ENCODE results near the gene TUBGCP6. TPM values are rescaled to one million over a fixed set of nuclear protein-coding genes. Genes with fewer than 3 reads are reported as not detected.

Gene TUBGCP6
- total and polyA plus RNA-seq, 11 donors = 11.6 to 28.8 (median 17.7) TPM

DNA sequence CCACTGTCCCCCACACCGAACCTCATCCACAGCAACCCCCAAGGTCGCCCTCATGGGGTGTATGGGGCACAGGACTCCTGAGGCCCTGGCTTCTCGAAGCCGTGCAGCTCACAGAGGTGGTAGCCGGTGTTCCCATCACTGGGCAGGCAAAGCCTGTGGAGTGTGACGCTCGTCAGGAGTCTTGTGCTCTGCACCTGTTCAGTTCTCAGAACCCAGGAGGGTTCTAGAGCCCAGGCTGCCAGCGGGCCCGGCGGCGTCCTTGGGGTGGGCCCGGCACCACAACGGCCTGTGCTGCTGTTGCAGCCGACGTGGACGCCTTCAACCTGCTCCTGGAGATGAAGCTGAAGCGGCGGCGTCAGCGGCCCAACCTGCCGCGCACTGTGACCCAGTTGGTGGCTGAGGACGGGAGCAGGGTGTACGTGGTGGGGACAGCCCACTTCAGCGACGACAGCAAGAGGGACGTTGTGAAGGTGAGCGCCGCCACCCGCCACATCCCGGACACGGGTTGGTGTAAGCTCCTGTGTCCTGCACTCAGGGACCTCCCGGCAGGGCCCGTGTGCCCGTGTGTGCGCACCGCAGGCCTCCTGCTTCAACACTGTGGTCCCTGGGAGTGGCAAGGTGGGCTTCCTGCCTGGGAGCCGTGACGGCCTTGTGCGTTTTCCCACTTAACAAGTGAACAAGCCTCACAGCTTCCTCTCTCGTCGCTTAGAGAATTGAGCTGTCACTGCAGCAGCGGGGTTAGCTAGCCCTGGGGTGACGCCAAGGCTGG, 50.6 kb downstream of the TUBGCP6 start:
- no peaks in the 10 kb centered on the region for H3K27me3 ChIP-seq
- H3K4me3 ChIP-seq = no peak overlapping the region
- intact Hi-C loops (cut with DNase I) = no loop called here
- TF ChIP-seq, protein P1, sequence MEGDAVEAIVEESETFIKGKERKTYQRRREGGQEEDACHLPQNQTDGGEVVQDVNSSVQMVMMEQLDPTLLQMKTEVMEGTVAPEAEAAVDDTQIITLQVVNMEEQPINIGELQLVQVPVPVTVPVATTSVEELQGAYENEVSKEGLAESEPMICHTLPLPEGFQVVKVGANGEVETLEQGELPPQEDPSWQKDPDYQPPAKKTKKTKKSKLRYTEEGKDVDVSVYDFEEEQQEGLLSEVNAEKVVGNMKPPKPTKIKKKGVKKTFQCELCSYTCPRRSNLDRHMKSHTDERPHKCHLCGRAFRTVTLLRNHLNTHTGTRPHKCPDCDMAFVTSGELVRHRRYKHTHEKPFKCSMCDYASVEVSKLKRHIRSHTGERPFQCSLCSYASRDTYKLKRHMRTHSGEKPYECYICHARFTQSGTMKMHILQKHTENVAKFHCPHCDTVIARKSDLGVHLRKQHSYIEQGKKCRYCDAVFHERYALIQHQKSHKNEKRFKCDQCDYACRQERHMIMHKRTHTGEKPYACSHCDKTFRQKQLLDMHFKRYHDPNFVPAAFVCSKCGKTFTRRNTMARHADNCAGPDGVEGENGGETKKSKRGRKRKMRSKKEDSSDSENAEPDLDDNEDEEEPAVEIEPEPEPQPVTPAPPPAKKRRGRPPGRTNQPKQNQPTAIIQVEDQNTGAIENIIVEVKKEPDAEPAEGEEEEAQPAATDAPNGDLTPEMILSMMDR (IDR thresholded peaks at IDR 0.05) = no peak
- no peak for TF ChIP-seq POLR2A (IDR thresholded peaks at IDR 0.05)
- WGBS, 4 donors = 91 to 94% (median 92%) methylated on average over 34 to 44 of the region's 44 CpGs
- H3K36me3 ChIP-seq = peaks cover 0 to 60% (median 19%) of the 10 kb centered on the region in 9 donors
- H3K9me3 ChIP-seq = no peaks in the 10 kb centered on the region
- H3K27ac ChIP-seq = no peak overlapping the region
- DNase-seq = peak in 1 of 5 donors; percentile 21
- peaks cover 5 to 42% (median 25%) of the 10 kb centered on the region in 12 donors for H3K4me1 ChIP-seq
- ATAC-seq = no peak

DNA sequence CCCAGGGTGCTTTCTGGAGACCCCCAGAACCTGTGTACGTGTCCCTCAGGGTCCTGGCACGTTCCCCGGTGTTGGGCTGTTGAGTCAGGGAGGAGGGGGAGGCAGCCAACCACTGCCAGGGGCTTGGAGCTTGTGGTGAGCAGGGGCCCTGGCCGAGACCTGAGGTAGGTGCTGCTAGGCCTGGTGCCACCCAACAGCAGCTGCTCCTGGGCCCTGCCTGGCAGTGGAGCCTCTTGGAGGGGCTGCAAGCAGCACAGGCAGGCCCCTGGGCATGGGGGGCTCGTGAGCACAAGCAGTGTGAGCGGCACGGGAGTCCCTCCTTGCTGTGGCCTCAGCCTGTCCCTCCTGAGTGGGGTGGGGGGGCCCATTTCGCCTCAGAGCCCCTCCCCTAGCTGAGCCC, 51.2 kb downstream of the TUBGCP6 start:
- TF ChIP-seq, protein P1 (IDR thresholded peaks at IDR 0.05) = no peak
- TF ChIP-seq POLR2A (IDR thresholded peaks at IDR 0.05) = no peak
- Histone ChIP-seq H3K4me3 (no peak overlapping the region), H3K4me1 (peaks cover 5 to 46% (median 30%) of the 10 kb centered on the region in 12 donors), H3K27ac (no peak overlapping the region), H3K36me3 (peaks cover 0 to 57% (median 19%) of the 10 kb centered on the region in 9 donors), H3K27me3 (no peaks in the 10 kb centered on the region), H3K9me3 (no peaks in the 10 kb centered on the region)
- no peak for ATAC-seq
- 82 to 90% (median 84%) methylated on average over 3 to 8 of the region's 8 CpGs; no CpG with 5 or more reads in 1 of the 4 donors for WGBS, 4 donors
- no peak for DNase-seq
- intact Hi-C loops (cut with DNase I) = no loop called here

DNA sequence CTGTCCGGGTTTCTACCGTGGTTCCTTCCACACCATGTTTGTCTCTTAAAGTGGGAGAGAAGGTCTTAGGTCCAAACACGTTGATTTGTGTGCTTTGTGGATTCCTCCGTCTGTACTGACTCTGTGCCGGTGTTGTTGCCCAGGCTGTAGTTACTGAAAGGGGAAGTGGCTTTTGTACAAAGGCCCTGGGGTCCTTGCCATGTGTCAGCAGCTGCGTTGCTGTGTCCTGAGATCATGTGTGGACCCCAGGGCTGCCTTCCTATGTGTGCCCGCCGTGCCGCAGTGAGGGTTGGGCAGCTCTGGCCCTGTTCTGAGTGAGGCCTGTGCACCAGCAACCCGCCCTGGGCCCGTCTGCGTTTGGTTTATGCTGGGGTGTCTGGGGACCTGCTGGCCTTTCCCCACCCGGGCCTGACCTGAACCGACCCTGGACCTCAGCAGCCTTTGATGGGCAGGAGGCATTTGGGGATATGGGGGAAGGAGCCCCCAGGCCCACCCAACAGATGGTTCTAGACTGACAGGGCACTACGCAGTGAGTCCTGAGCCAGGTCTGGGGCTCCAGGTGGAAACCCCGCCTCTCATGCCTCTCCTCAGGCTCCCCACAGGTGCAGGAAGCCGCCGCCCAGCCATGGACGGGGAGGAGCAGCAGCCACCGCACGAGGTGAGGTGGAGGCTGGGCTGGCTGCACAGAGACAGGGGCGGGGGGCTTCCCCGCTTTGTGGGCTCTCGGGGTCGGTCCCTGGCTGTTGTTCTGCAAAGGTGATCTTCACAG, 52.2 kb downstream of the TUBGCP6 start:
- H3K36me3 ChIP-seq = peaks cover 0 to 47% (median 16%) of the 10 kb centered on the region in 9 donors
- TF ChIP-seq, protein P1 (IDR thresholded peaks at IDR 0.05) = no peak
- TF ChIP-seq POLR2A (IDR thresholded peaks at IDR 0.05) = no peak
- peaks cover 5 to 56% (median 31%) of the 10 kb centered on the region in 12 donors for H3K4me1 ChIP-seq
- ATAC-seq = no peak
- peak overlapping the region in 1 of 12 donors; percentile 61 for H3K4me3 ChIP-seq
- no peaks in the 10 kb centered on the region for H3K9me3 ChIP-seq
- intact Hi-C loops (cut with DNase I) = no loop called here
- no peaks in the 10 kb centered on the region for H3K27me3 ChIP-seq
- DNase-seq = peak in 1 of 5 donors; percentile 34
- 77 to 88% (median 85%) methylated on average over 17 to 25 of the region's 25 CpGs for WGBS, 4 donors
- H3K27ac ChIP-seq = peak overlapping the region in 4 of 12 donors; percentile 11 to 94 (median 28)

All from heart left ventricle (tissue), 16 donors.